NT2/D1 (cell line): Measurements from ENCODE around the gene ST6GALNAC4.
A peak's percentile ranks its signal among the peaks of the same experiment; 100 is the strongest.

Experiments used
- DNase-seq: peaks from one replicate; pipeline ENCODE4 v3.0.0-alpha.2; 2011; ENCODE audit warnings: low read depth, low spot score
- H3K27me3 ChIP-seq: 2 replicates; pipeline ENCODE4 v1.6.0; 2011; ENCODE audit warnings: mild to moderate bottlenecking; ENCODE audit not compliant: insufficient read length, insufficient read depth
- H3K36me3 ChIP-seq: 2 replicates; pipeline ENCODE4 v1.6.1; 2011; ENCODE audit warnings: mild to moderate bottlenecking, low read length, mixed read lengths; ENCODE audit not compliant: insufficient read depth, insufficient read length
- H3K4me1 ChIP-seq: 2 replicates; pipeline ENCODE4 v1.5.1; 2011; ENCODE audit not compliant: insufficient read depth, insufficient read length
- H3K4me3 ChIP-seq: 2 replicates; pipeline ENCODE4 v1.5.1; 2011; ENCODE audit warnings: low read depth; ENCODE audit not compliant: insufficient read length
- H3K9ac ChIP-seq: 2 replicates; pipeline ENCODE4 v1.6.0; 2011; ENCODE audit warnings: low read depth; ENCODE audit not compliant: insufficient read length
- H3K9me3 ChIP-seq: 2 replicates; pipeline ENCODE4 v1.5.1; 2011; ENCODE audit warnings: mild to moderate bottlenecking, low read length; ENCODE audit not compliant: insufficient read depth
- SUZ12 ChIP-seq: IDR thresholded peaks from 2 replicates; pipeline ENCODE4 v1.6.1; 2011; ENCODE audit not compliant: insufficient read length, insufficient read depth; ENCODE audit errors: extremely low read depth
- YY1 ChIP-seq: IDR thresholded peaks from 2 replicates; pipeline ENCODE4 v1.6.1; 2011; ENCODE audit not compliant: insufficient read length, insufficient read depth
- ZNF274 ChIP-seq: IDR thresholded peaks from 2 replicates; pipeline ENCODE4 v1.6.1; 2011; ENCODE audit warnings: mild to moderate bottlenecking, low read depth, low read length

The ST6GALNAC4 gene

DNA sequence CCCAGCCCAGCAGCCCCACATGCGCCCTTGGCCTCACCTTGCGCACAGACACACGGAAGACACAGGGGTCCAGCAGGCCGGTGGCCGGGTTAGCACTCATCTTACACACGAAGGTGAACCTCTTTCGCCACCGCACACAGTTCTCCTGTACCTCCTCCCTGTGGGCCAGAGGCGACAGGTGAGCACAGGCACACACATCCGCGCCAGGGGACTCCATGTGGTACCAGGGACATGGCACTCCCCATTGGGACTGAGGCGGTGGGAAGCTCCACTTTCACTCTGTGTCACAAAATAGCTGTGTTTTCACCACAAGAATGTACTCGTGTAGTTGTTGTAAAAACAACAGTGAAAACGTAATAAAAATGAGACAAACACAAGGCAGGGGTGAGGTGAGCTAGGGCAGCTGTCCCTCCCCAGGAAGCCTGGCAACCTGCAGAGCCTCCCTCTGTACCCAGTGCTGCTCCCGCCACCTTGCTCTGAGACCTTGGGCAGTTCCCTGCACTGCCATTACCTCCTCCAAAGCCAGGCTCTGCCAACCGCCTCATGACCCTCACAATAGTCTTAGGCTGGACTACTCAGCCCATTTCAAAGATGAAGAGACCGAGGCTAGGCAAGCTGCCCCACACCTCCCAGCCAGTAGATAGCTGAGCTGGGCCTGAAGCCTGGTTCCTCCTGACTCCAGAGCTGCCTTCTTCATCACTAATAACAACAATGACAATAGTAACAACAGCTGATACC, 37.1 kb upstream of the ST6GALNAC4 start:
- H3K36me3 ChIP-seq: peaks cover 33% of the 10 kb centered on the region
- H3K4me3 ChIP-seq: no peak overlapping the region
- peak overlapping the region; percentile 45 for H3K9ac ChIP-seq
- H3K9me3 ChIP-seq: no peaks in the 10 kb centered on the region
- H3K27me3 ChIP-seq: no peaks in the 10 kb centered on the region
- TF ChIP-seq ZNF274: no peak
- no peak for TF ChIP-seq SUZ12
- no peak for TF ChIP-seq YY1
- peaks cover 30% of the 10 kb centered on the region for H3K4me1 ChIP-seq
- DNase-seq: no peak

DNA sequence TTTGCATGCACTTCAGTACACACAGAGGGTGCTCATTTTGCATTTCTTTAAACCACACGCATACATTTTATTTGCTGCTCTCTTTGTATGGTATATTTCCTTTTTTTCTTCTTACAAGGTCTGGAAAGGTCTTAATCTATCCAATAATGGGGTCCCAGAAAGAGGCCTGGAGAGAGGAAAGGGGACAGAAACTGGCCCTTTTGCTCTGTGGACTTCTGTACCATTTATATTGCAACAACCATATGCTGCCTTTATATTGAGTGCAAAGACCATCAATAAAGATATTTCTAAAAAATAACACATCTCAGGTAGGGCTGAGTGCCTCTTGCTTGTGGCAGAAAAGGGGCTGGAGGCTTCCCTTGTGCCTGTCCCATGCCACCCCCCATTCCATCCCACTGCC, 36.3 kb upstream of the ST6GALNAC4 start:
- H3K4me3 ChIP-seq: no peak overlapping the region
- no peak for TF ChIP-seq SUZ12
- H3K36me3 ChIP-seq: peaks cover 38% of the 10 kb centered on the region
- H3K27me3 ChIP-seq: no peaks in the 10 kb centered on the region
- no peaks in the 10 kb centered on the region for H3K9me3 ChIP-seq
- no peak for DNase-seq
- H3K4me1 ChIP-seq: peaks cover 33% of the 10 kb centered on the region
- H3K9ac ChIP-seq: peak overlapping the region; percentile 45

DNA sequence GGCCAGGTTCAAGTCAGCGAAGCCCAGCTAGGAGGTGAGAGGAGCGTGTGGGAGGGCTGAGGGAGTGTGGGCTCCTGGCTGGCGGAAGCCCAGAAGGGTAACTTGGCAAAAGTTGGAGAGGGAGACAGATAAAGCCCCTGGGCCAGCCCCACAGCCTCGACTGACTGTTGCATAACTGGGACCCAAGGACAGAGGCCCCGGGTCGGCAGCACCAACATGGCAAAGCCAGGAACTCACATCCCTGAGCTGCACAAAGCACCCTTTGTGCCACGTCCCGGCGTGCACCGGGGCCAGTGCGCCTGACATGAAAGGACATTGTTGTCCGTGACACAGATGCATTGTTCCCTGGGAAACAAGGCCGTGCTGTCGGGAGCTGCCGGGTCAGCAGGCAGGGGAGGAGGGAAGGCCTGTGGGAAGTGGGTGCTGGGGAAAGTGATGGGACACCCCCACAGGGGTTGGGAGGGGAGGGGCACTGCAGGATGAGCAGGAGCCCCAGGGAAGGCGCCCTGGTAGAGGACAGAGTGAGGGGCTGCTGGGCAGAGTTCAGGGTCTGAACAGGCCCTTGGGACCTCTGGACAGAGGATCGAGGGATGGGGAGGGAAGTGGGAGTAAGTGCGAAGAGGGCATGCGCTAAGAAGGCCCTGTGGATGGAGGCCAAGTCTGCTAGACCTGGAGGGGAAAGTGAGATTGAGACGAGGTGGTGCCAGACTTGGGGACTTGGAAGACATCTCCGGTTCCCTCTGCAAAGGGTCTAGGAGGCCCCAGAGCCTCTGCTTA, 33.9 kb upstream of the ST6GALNAC4 start:
- Histone ChIP-seq H3K27me3 (no peaks in the 10 kb centered on the region), H3K9ac (no peak overlapping the region), H3K4me1 (peaks cover 29% of the 10 kb centered on the region), H3K4me3 (no peak overlapping the region), H3K9me3 (no peaks in the 10 kb centered on the region), H3K36me3 (peaks cover 53% of the 10 kb centered on the region)
- DNase-seq: no peak
- TF ChIP-seq ZNF274 (no peak), SUZ12 (no peak), YY1 (no peak)

DNA sequence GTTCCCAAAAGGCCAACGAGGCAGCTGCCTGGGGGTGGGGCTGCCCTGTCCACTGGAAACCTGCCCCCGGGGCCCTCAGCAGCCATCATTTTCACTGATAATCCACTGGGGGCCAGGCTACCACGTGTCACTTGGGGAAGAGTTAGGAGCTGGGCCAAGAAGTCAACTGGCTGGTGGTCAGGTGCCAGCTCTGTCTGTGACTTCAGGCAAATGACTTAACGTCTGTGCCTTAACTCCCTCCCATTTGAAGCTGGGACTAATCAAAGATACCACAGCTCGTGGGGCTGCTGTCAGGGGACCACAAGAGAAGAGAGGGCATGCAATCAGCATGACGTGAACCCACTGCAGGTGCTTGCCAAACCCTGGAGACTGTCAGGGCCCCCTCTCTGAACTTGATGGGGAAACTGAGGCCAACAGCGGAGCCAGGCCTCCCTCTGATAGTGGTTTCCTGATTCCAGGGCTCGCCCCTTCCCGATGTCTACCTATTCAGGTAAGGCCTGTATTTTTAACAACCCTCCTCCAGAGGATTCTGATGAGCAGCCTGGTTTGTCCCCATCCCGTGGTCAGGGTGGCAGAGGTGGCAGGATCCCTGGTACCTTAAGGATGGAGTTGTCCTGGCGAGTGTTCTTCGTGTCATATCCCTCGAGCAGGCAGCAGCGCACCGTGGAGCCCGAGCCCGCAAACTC, 33.1 kb upstream of the ST6GALNAC4 start:
- TF ChIP-seq ZNF274: no peak
- TF ChIP-seq SUZ12: no peak
- TF ChIP-seq YY1: no peak
- Histone ChIP-seq H3K36me3 (peaks cover 61% of the 10 kb centered on the region), H3K4me3 (no peak overlapping the region), H3K9me3 (no peaks in the 10 kb centered on the region), H3K9ac (no peak overlapping the region), H3K4me1 (peaks cover 23% of the 10 kb centered on the region), H3K27me3 (no peaks in the 10 kb centered on the region)
- DNase-seq: no peak

DNA sequence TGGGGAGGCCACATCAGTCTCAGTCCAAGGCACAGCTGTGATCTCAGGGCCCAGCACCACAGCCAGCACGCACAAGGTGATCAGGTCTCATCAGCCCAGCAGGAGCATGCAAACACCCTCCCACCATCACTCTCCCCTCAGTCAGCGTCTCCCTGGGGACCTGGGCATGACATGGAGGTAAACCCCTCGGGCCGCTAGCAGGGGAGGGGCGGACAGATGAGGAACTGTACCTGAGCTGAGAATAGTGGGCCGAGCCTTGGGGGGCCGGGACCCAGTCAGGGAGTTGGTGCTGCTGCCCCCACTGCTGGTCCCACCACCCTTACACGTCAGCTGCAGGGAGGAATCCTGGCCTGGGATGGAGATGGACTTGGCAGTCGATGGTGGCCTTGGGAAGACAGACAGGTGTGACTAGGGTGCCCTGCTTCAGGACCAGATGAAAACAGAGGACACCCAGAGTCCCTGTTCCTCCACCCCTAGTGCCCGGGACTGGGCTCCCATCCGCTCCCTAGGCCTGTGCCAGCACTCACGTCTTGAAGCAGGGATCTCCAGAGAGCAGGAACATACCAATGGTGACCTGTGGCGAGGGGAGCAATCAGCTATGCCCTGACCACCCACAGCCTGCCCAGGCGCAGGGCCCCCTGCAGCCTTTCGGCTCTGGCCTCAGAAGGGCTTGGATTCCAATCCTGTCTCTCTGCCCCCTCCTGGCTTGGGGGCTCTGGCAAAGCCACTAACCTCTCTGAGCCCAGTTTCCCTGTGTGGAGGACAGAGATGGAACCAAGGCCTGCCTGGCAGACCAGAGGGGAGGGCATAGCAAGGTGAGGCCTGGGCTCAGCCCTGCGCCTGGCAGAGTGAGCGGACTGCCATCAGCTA, 31.2 kb upstream of the ST6GALNAC4 start:
- TF ChIP-seq ZNF274 (no peak), YY1 (no peak), SUZ12 (no peak)
- no peaks in the 10 kb centered on the region for H3K27me3 ChIP-seq
- peaks cover 10% of the 10 kb centered on the region for H3K4me1 ChIP-seq
- H3K9ac ChIP-seq: peak overlapping the region; percentile 46
- H3K9me3 ChIP-seq: no peaks in the 10 kb centered on the region
- no peak overlapping the region for H3K4me3 ChIP-seq
- peaks cover 69% of the 10 kb centered on the region for H3K36me3 ChIP-seq
- DNase-seq: no peak

DNA sequence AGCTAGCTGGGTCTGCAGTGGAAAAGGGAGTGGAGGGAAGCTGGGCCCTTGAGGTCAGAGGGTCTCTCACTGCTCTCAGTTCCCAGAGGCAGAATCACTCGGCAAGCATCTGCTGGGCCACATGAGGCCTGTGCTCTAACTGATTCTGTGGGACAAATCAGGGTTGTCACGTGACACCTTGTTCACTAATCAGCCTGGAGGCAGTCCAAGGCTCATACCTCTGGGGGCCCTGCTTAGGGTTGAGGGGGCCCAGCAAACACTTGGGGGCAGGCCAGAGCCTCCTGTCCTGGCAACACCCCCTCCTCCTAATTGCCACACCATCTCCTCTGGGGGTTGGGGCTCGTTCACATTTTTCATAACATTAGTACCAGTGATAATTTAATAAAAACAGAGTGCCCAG, 29.9 kb upstream of the ST6GALNAC4 start:
- H3K27me3 ChIP-seq: no peaks in the 10 kb centered on the region
- no peak for DNase-seq
- H3K9me3 ChIP-seq: no peaks in the 10 kb centered on the region
- peaks cover 13% of the 10 kb centered on the region for H3K4me1 ChIP-seq
- H3K4me3 ChIP-seq: no peak overlapping the region
- TF ChIP-seq SUZ12: no peak
- no peak for TF ChIP-seq YY1
- no peak for TF ChIP-seq ZNF274
- no peak overlapping the region for H3K9ac ChIP-seq
- H3K36me3 ChIP-seq: peaks cover 78% of the 10 kb centered on the region
